Esophagus muscularis mucosa (tissue), 3 donors: ENCODE data around the gene SLC30A7.

Experiments used
- CTCF ChIP-seq, 3 experiments: fragments of 200-600 bp in 2 of 3; fragments of 450-650 bp in 1 of 3; sonication (generic) in 2 of 3; IDR thresholded peaks; one replicate each; pipeline ENCODE4 v1.5.1; 2017 to 2019; ENCODE audit warnings: antibody characterized with exemption in 3 of 3, mild to moderate bottlenecking in 2 of 3, moderate library complexity in 1 of 3
- EP300 ChIP-seq: sonication (generic); formaldehyde crosslinking; IDR thresholded peaks from one replicate; pipeline ENCODE4 v1.6.1; 2017; ENCODE audit warnings: antibody characterized with exemption

GRCh38 chr1:100893718-100894117, 2.2 kb upstream of the SLC30A7 start:
- TF ChIP-seq CTCF (IDR thresholded peaks at IDR 0.05) = no peak
- no peak for TF ChIP-seq EP300
